ENCODE data around the gene MINAR1. TPM values are rescaled to one million over a fixed set of nuclear protein-coding genes. Genes with fewer than 3 reads are reported as not detected.

Gene MINAR1
- total RNA-seq, 1 donor from 2014 or later = 0.05 TPM

DNA sequence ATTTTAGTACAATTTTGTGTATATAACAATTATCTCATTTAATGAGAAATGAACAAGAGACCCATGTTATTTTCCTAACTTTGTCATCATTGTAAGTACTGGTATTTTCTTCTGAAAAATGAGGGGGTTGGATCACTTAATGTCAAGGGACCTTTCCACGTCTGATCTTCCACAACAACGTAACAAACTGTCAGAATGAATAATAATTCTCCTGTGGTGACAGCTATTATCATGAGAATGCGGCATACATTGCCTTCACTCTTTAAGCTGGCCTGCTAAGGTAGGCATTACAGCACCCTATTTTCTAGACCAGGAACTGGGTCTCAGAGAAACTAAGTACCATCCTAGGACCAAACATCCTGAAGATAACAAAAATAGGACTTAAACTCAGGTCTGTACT lies 31.5 kb upstream of the MINAR1 start:
- H3K4me3 ChIP-seq = no peak overlapping the region
- DNase-seq = no peak
- H3K4me1 ChIP-seq = no peaks in the 10 kb centered on the region
- H3K27ac ChIP-seq (replicated peaks) = no peak overlapping the region
- TF ChIP-seq, protein P1, sequence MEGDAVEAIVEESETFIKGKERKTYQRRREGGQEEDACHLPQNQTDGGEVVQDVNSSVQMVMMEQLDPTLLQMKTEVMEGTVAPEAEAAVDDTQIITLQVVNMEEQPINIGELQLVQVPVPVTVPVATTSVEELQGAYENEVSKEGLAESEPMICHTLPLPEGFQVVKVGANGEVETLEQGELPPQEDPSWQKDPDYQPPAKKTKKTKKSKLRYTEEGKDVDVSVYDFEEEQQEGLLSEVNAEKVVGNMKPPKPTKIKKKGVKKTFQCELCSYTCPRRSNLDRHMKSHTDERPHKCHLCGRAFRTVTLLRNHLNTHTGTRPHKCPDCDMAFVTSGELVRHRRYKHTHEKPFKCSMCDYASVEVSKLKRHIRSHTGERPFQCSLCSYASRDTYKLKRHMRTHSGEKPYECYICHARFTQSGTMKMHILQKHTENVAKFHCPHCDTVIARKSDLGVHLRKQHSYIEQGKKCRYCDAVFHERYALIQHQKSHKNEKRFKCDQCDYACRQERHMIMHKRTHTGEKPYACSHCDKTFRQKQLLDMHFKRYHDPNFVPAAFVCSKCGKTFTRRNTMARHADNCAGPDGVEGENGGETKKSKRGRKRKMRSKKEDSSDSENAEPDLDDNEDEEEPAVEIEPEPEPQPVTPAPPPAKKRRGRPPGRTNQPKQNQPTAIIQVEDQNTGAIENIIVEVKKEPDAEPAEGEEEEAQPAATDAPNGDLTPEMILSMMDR (IDR thresholded peaks at IDR 0.05; ENCODE audit: borderline replicate concordance) = no peak
- H3K36me3 ChIP-seq = no peaks in the 10 kb centered on the region
- H3K9me3 ChIP-seq (replicated peaks) = no peaks in the 10 kb centered on the region
- H3K27me3 ChIP-seq (ENCODE audit: low read depth) = peaks cover 18% of the 10 kb centered on the region
- intact Hi-C loops (cut with micrococcal nuclease) = no loop called here

DNA sequence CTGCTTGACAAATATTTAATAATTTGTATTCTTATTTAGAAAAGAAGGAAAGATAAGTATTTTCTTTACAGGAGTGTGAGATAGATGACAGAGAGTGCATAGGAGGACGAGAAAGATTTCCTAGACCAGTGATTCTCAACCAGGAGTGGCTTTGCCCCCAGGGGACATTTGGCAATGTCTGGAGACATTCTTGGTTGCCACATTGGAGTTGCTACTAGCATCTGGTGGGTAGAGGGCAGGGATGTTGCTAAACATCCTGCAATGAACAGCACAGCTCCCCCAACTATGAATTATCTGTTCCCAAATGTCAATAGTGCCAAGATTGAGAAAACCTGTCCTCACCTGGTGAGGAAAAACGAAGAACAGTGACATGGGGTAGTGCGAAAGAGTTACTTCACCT lies 30.8 kb upstream of the MINAR1 start:
- intact Hi-C loops (cut with micrococcal nuclease) = no loop called here
- no peaks in the 10 kb centered on the region for H3K4me1 ChIP-seq

DNA sequence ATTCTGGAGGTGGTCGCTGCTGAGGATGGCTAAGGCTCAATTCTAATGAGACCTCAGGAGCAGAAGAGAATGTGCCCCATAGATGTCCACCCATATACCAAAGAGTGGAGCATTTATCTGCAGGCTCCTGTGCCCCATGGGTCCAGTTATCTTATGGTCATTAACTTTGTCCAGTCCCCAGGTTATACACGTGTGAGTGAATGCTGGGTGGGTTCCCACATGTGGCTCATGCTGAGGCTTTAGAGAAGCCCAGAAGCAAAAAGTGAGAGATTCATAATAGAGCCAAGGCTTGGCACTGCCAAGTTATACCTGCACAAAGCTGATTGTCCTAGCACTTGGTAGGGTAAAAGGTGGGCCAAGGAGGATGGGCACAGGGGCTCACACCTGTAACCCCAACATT lies 30.0 kb upstream of the MINAR1 start:
- Histone ChIP-seq H3K27me3 (ENCODE audit: low read depth) (peaks cover 29% of the 10 kb centered on the region), H3K36me3 (no peaks in the 10 kb centered on the region), H3K4me1 (no peaks in the 10 kb centered on the region), H3K27ac (replicated peaks) (no peak overlapping the region), H3K4me3 (no peak overlapping the region), H3K9me3 (replicated peaks) (no peaks in the 10 kb centered on the region)
- intact Hi-C loops (cut with micrococcal nuclease) = no loop called here
- DNase-seq = no peak
- TF ChIP-seq, protein P1 (IDR thresholded peaks at IDR 0.05; ENCODE audit: borderline replicate concordance) = no peak

More for the DNA sequence above, 30.8 kb upstream of the MINAR1 start:
- DNase-seq = no peak
- H3K4me3 ChIP-seq = no peak overlapping the region
- H3K27me3 ChIP-seq (ENCODE audit: low read depth) = peaks cover 24% of the 10 kb centered on the region
- H3K9me3 ChIP-seq (replicated peaks) = no peaks in the 10 kb centered on the region
- no peaks in the 10 kb centered on the region for H3K36me3 ChIP-seq
- TF ChIP-seq, protein P1 (IDR thresholded peaks at IDR 0.05; ENCODE audit: borderline replicate concordance) = no peak
- no peak overlapping the region for H3K27ac ChIP-seq (replicated peaks)

DNA sequence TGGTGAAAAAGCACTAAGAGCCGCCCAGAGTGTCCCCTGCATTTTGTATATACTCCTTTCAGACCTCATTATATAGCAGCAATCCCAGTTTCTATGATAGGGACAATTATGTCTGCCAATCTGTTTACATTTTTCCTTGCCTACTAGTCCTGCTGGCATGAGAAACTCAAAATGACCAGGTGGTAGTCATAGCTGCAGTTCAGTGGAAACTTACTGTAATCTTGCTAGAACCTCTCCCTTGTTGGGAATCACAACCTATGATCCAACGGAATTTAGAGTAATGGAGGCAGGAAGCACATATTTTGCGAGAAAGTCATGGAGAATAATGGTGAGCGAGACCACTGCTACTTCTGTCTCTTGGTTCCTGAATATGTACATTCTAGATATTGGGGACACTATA lies 28.6 kb upstream of the MINAR1 start:
- H3K36me3 ChIP-seq = no peaks in the 10 kb centered on the region
- no peaks in the 10 kb centered on the region for H3K4me1 ChIP-seq
- intact Hi-C loops (cut with micrococcal nuclease) = no loop called here
- peaks cover 43% of the 10 kb centered on the region for H3K27me3 ChIP-seq (ENCODE audit: low read depth)
- no peaks in the 10 kb centered on the region for H3K9me3 ChIP-seq (replicated peaks)
- H3K4me3 ChIP-seq = no peak overlapping the region
- TF ChIP-seq, protein P1 (IDR thresholded peaks at IDR 0.05; ENCODE audit: borderline replicate concordance) = no peak
- no peak overlapping the region for H3K27ac ChIP-seq (replicated peaks)
- no peak for DNase-seq

DNA sequence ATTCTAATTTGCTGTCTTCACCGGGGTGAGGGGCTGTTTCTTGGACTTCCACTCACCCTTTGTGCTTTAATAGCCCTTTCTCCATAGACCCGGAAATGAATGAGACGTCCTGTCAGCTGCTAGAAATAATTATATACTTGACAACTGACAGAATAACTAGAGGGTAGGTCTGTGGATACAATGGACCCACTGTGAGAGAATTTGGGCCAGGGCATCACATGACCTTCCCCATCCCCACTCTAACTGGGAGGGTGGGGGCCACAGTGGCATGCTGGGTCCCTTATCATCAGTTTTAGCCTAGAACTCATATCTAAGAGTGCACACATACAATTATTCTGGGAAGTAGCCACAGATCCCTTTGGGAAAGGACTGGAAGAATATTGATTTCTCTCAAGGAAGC lies 25.9 kb upstream of the MINAR1 start:
- Histone ChIP-seq H3K27ac (replicated peaks) (no peak overlapping the region), H3K9me3 (replicated peaks) (no peaks in the 10 kb centered on the region), H3K4me1 (no peaks in the 10 kb centered on the region), H3K4me3 (no peak overlapping the region), H3K27me3 (ENCODE audit: low read depth) (peaks cover 61% of the 10 kb centered on the region), H3K36me3 (no peaks in the 10 kb centered on the region)
- intact Hi-C loops (cut with micrococcal nuclease) = no loop called here
- TF ChIP-seq, protein P1 (IDR thresholded peaks at IDR 0.05; ENCODE audit: borderline replicate concordance) = no peak
- DNase-seq = no peak

DNA sequence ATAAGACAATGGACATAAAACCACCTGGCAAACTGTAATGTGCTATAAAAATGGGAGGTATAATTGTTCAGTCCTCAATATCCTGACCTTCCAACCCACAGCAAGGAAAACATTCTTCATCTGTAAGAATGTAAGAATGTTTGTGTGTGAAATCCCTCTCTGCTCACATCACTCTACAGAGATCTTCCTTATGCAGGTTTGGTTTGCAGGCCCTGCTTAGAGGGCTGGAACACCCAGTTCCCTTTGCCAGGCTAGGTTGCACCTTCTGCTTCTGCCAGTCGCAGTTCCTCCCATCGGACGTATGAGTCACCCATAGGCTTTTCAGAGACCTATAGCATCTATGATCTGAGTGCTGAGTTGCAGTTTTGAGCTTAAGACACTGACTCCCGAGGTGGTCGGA lies 24.1 kb upstream of the MINAR1 start:
- Histone ChIP-seq H3K27me3 (ENCODE audit: low read depth) (peaks cover 60% of the 10 kb centered on the region), H3K4me1 (no peaks in the 10 kb centered on the region), H3K36me3 (no peaks in the 10 kb centered on the region), H3K4me3 (no peak overlapping the region), H3K27ac (replicated peaks) (no peak overlapping the region), H3K9me3 (replicated peaks) (no peaks in the 10 kb centered on the region)
- intact Hi-C loops (cut with micrococcal nuclease) = no loop called here
- TF ChIP-seq, protein P1 (IDR thresholded peaks at IDR 0.05; ENCODE audit: borderline replicate concordance) = no peak
- DNase-seq = no peak

All from left ventricle myocardium inferior (tissue), 1 donor.